GM19351 (cell line): ENCODE data around the gene COQ10A.
"Not testable (repeated sequence)": the region's sequence is repeated elsewhere in the genome, so short reads cannot be mapped to it uniquely, and the experiment has no call there.

Experiments
- ATAC-seq: cut with Tn5 transposase; IDR thresholded peaks from one replicate; pipeline ENCODE4 v1.9.1; 2021; ENCODE audit warnings: mild to moderate bottlenecking, moderate library complexity; ENCODE audit not compliant: unreplicated experiment

Gene COQ10A

DNA sequence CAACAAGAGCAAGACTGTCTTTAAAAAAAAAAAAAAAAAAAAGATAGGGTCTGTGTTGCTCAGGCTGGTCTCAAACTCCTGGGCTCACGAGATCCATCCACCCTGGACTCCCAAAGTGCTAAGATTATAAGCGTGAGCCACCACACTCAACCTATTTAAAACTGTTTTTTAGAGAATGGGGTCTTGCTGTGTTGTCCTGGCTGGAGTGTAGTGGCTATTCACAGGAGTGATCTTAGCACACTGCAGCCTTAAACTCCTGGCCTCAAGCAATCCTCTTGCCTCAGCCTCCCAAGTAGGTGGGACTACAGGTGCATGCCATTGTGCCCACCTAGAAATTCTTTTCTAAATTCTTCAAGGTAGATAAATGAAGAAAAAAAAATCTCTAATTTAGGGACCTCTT lies 7.6 kb downstream of the COQ10A start:
- ATAC-seq: no peak

DNA sequence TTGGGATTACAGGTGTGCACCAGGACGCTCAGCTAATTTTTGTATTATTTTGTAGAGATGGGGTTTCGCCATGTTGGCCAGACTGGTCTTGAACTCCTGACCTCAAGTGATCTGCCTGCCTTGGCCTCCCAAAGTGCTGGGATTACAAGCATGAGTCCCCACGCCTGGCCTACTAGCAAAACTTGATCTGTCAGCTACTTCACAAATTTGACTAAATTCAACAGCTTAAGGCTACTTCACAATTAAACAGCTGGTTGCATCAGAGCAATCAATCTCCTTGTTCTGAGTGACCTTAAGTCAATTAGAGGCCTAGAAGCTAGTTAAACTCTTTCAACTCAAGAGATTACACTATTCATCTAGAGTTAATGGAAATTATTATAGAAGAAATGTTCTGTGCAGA lies 12.2 kb downstream of the COQ10A start:
- no peak for ATAC-seq

DNA sequence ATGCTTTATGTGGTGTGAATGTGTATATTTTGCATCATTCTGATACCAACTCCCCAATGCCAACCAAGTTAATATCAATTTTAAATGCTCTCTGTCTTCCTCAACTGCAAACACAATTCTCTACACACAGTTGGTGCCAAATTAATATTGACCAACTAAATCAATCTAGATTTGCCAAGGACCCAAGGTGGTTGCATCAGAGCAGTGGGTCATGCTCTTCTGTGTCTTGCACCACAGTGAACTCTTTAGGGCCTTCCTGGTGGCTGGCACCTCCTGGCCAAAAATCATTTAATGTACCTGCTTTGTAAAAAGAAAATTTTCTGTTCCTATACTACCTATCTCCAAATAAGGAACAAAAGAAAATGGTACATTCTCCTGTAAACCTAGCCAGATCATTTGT lies 14.1 kb downstream of the COQ10A start:
- ATAC-seq: no peak

DNA sequence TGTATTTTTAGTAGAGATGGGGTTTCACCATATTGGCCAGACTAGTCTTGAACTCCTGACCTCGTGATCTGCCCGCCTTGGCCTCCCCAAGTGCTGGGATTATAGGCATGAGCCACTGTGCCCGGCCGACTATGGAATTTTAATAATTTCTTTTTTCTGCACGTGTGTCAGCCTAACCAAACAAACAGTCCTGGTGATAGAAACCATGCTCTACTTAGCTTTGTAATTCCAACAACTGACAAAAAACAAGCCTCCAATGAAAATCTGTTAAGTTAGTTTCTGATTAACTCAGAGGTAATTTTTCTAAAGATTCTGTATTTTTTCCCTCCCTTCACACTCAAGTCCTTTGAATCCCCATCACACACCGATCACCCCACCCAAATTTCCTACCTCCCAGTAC lies 15.3 kb downstream of the COQ10A start:
- ATAC-seq: no peak

DNA sequence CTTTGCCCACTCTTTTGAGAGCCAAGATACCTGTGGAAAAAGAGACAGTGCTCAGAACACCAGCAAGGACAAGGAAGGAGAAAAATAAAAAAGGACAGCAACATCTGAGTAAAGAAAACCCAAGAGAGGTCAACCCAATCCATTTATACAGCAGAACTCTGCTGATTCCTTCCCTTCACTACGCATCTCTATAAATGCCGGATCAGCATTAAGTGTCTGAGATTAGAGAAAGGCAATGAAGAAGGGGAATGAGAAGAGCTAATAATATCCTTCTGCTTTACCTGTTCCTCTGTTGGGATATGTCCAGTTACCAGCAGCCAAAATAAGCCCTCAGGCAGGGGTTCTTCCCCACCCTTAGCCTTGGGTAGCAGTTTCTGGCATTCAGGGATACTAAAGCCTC lies 15.8 kb downstream of the COQ10A start:
- ATAC-seq: no peak

DNA sequence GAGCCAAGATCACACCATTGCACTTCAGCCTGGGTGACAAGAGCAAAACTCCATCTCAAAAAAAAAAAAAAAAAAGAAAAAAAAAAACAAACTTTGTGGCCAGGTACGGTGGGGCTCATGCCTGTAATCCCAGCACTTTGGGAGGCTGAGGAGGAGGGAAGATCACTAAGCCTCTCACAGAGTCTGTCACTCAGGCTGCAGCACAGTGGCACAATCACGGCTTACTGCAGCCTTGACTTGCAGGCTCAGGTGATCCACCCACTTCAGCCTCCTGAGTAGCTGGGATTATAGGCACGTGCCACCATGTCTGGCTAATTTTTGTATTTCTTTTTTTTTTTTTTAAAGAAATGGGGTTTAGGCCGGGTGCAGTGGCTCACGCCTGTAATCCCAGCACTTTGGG lies 17.5 kb downstream of the COQ10A start:
- ATAC-seq: not testable (repeated sequence)

DNA sequence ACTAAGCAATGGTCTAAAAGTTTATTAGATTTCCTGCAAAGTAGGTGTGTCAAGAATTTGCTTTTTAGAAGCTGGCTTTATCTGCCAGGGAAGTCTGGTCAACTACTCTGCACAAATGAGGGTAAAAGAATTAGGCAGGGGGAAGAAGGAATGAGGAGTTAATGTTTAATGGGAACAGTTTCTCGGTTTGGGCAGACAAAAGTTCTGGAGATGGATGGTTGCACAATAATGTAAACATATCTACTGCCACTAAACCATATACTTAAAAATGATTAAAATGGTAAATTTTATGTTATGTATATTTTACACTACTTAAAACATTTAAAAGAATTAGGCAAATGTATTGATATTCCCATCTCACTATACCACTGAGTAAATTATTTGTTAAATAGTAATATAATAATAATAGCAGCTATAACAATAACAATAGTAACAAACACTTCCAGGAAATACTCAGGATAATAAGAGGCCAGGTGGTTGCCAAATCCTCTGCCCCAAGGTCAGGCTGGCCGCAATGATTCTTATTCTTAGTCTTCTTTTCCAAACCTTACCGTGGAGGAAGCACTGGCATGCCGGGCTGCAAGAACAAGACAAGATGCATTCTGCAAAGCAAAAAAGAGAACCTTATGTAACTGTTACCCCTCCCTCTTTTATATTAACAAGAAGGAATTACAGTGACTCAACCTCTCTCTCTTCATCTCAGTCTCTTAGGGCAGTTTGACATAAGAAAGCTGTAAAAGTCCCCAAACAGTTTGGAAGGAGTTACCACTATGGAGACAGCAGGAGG lies 19.5 kb downstream of the COQ10A start:
- ATAC-seq: no peak

DNA sequence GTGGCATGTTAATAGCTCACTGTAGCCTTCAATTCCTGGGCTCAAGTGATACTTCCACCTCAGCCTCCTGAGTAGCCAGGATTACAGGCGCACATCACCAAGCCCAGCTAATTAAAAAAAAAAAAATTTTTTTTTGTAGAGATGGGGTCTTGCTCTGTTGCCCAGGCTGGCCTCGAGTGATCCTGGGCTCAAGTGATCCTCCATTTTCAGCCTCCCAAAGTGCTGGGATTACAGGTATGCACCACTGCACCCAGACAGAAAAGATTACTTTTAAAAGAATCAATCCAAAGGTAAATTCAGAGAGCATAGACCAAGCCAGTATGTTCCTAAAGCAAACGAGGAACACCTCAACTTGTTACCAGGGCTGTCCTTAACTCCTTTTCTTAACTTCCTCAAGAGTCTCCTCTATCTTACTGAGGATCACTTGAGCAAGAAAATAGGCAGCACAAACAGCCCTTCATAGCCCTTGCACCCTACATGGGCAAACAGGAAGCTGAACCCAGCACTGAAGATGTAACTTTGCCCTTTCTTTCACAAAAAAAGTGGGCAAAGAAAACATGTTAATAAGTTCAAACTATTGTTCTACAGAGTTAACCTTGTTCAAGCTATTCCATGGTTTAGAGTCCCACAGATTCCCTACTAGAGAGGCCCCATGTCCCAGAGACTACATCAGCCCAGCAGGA lies 22.1 kb downstream of the COQ10A start:
- no peak for ATAC-seq

DNA sequence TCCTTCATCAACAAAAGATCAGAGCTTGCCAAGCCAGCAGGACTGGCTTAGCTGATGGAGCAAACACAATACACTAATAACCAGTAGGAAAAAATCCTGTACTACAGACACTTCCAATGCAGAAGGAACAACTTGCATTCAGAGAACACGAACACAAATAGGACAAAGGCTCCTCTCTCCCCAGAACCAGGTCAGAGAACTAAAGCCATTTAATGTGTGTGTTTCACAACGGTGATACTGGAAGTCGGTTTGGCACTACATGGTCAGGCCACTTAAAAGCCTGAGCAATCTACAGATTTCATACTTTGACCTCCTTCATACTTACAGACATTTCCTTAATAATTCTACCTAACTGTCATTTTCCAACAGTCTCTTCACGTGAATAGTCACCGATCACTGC lies 27.1 kb downstream of the COQ10A start:
- no peak for ATAC-seq

DNA sequence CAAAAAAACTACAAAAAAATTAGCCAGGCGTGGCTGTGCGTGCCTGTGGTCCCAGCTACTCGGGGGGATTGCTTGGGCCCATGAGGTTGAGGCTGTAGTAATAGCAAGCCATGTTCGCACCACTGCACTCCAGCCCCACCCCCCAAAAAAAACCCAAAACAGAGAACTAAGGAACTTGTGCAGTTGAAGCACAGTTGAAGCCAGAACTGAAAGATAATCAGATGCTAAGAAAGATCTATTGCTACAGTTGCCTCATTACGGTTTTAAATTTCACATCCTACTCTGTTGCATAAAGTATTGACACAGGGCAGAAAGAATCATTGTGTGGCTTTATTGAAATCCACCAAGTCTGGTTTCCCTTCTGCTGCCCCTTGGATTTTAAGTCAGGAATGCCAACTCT lies 29.6 kb downstream of the COQ10A start:
- ATAC-seq: no peak

DNA sequence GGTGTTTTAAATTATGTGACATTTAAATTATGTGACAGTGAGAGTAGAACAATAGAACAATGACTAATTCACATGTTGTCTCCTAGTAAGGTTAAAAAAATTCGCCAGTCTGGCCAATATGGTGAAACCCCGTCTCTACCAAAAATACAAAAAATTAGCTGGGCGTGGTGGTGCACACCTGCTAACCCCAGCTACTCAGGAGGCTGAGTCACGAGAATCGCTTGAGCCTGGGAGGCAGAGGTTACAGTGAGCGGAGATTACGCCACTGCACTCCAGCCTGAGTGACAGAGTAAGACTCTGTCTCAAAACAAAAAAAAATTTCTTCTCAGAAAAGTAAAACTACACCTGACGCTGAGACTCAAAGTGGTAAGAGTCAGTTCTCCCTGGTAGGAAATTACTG lies 30.7 kb downstream of the COQ10A start:
- no peak for ATAC-seq

DNA sequence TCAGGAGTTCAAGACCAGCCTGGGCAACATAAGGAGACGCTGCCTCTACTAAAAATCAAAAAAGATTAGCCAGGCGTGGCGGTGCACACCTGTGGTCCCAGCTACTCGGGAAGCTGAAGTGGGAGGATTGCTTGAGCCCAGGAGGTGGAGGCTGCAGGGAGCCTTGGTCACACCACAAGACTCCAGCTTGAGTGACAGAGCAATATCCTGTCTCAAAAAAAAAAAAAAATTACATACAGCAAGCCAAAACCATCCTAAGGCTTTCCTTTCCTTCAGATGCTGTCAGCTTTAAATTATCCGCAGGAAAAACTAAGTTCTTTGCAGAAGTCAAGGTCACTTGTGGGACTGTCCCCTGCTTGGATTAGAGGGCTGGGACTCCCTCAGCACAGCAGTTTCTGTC lies 32.1 kb downstream of the COQ10A start:
- ATAC-seq: no peak

DNA sequence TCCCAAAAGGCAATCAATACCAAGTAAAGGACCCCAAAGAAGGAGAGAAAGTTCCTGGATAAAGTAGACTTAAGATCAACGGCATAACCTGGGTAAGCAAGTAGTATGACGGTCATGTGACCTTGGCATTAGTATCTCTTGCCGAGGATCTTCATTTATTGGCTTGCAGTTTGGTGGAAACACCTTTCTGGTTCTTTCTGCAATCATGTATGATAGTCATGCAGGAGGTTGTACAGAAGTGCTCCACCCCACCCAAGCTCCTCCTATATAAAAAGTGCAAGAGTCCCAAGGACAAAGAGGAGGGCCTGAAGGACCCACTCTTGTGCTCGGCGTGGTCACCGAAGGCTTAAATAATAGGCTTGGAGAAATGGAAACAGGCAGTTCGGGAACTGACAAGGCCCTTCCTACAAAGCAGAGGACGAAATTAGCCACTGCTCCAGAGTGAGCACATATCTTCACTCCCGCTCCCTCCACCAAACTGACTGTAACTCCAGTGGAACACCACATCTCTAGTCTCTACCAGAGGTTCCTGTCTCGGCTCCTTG lies 32.6 kb downstream of the COQ10A start:
- ATAC-seq: no peak

DNA sequence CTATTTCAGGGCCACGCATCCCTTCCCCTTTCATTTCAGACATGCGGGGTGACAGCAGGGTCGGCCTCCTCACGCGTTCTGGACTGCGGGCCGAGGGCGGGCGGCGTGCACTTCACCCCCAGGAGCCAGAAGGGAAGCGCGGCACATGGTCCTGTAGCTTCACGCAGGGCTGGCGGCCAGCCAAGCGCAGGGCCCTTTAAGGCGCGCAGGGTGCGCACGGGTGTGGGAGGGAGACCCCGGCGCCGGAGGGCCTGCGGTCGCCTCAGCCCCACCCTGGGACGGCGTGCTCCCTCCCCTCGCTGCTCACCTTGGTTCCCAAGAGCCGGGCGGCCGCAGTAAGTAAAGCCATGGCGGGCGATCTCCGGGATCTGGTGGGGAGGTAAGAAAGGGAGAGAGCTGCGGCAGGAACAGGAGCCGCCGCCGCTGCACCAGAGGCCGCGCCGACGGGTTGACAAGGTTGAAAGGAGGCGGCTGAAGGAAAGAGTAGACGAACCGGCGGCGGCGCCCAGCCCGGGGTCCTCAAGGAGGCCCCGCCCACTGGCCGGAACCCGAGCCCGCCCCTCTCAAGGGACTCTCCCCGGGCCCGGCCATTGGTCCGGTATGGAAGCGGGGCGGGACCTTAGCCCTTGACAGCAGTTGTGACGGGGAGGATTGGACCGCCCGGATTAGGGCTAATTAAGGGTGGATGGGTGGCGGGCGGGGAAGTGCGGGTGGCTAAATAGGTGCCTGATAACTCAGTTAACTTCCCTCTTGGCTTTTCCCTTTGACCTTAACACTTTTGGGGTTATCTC lies 33.3 kb downstream of the COQ10A start, which contains the start of gene CS:
Gene CS (minus strand): TSS at position 478 of the 791 bp plus-strand sequence. CDS start 129 bp downstream, at position 349.
- peak; percentile 93 for ATAC-seq

DNA sequence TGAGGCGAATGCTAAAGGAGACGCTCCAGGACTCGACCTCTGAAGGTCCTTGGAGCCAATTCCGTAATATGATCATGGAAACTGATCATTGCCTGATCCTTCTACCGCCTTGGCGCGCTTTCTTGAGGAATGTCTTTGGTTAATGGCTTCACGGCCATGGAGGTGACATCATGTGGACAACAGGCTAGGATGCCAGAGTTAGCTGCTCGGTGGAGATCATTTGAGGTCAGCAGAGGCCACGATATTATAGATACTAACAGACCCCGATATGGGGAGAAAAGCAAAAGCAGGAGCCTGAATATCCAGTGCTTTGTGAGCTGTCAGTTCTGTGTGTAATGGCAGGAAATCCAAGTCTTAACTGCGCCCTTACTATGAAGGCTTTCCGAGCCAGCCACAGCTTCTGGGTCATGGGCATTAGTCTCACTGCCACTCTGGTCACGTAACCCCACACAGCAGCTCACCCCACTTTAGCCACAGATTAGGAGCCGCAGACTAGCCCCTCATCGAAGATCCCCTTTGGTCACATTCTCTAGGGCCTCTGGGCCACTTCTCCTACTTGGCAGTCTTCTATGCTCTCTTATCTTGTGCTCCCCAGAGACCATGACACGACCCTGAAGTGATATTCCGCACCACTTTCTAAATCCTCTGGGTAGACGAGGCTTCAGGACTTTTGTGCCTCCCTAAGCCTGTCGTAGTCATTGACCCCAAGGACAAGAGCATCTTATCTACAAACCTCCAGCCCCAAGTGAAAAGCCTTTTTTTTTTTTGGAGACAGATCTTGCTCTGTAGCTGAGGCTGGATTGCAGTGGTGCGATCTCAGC lies 34.1 kb downstream of the COQ10A start:
- ATAC-seq: no peak

DNA sequence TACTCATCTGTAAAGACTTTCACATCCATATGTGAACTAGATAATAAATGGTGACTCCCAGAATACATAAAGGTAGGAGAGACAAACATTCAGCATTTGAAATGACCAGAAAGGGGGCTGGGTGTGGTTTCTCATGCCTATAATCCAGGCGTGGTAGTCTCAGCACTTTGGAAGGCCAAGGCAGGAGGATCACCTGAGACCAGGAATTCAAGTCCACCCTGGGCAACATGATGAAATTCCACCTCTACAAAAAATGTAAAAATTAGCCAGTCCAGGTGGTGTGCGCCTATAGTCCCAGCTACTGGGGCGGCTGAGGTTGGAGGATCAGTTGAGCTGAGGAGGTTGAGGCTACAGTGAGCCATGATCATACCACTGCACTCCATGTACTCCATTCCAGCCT lies 37.5 kb downstream of the COQ10A start:
- no peak for ATAC-seq

DNA sequence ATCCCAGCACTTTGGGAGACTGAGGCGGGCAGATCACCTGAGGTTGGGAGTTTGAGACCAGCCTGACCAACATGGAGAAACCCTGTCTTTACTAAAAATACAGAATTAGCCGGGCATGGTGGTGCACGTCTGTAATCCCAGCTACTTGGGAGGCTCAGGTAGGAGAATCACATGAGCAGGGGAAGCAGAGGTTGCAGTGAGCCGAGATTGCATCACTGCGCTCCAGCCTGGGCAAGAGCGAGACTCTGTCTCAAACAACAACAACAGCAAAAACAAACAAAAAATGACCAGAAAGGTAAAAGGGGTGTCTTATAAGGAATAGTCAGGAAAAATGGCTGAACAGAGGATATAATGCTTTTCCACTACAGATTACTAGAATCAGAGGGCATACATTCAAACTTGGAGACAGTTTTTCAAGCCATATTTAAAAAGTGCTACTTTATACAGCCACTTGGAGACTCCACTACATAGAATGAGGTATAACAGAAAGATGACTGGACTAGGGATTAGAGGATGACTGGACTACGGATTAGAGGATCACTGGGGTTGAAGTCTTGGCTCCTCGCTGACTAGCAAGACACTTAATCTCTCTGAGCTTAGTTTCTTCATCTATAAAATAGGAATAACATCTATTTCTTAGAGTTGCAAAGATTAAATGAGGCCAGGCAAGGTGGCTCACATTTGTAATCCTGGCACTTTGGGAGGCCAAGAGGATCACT lies 38.3 kb downstream of the COQ10A start:
- ATAC-seq: no peak

DNA sequence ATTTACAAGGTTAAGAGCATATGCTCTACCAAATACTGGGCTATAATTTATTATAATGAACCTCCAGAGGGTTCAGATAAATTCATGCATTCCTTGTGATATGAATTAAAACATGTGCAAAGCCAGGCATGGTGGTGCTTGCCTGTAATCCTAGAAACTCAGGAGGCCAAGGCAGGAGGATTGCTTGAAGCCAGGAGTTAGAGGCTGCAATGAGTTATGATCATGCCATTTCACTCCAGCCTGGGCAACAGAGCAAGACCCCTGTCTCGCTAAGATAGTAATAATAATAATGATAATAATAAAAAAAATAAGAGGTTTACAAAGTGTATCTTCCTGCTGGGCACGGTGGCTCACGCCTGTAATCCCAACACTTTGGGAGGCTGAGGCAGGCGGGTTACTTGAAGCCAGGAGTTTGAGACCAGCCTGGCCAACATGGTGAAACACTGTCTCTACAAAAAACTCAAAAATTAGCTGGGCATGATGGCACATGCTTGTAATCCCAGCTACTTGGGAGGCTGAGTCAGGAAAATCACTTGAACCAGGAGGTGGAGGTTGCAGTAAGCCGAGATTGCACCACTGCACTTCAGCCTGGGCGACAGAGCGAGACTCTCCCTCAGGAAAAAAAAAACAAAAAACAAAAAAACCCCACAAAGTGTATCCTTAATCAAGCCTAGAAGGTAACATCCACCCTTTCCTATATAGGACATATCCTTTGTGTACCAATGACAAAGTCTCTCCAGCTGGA lies 40.7 kb downstream of the COQ10A start:
- ATAC-seq: no peak

DNA sequence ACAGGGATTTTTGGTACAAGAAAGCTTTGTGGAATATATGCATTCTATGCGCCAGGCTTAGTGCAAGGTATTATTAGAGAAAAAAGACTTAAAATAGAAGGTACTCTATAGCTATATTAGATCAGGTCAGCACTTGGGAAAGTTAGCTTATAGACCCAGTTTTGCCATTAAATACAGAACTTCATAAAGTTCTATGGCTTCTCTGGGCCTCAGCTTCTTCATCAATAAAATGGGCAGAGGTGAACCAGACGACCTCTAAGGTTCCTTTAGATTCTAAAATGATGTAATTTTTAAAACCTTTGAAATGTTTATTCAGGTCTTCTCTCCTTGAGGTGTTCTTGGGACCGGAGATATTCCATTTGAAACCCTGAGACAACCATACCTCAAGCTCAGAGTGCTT lies 42.0 kb downstream of the COQ10A start:
- no peak for ATAC-seq
